Hematopoietic multipotent progenitor cell treated with erythropoietin and hydrocortisone succinate and interleukin-3 and kit ligand, for 6 days (in vitro differentiated cells): ENCODE data around the gene LRRC42.

Source experiments
- DNase-seq: peaks from one replicate; pipeline ENCODE4 v3.0.0-alpha.2; 2015

LRRC42 gene

GRCh38 chr1:53942127-53942957 lies 3.8 kb upstream of the LRRC42 start:
- peak; percentile 66 for DNase-seq

DNA sequence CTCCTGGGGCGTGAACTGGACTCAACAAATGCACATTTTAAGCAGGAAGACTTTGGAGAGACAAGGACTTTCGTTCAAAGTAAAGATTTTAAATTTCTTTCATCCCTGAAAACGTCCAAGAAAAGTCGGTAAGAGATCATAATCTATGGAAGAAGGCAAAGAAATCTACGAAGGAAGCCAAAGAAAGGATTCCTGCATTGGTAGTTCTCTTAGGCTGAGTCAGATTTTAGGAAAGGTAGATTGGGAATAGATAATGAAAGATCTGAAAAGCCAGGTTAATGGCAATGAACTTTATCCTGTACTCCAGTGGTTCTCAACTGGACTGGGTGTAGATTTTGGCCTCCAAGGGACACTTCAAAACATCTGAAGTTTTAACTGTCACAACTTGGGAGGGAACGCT lies 3.1 kb upstream of the LRRC42 start:
- DNase-seq: no peak

DNA sequence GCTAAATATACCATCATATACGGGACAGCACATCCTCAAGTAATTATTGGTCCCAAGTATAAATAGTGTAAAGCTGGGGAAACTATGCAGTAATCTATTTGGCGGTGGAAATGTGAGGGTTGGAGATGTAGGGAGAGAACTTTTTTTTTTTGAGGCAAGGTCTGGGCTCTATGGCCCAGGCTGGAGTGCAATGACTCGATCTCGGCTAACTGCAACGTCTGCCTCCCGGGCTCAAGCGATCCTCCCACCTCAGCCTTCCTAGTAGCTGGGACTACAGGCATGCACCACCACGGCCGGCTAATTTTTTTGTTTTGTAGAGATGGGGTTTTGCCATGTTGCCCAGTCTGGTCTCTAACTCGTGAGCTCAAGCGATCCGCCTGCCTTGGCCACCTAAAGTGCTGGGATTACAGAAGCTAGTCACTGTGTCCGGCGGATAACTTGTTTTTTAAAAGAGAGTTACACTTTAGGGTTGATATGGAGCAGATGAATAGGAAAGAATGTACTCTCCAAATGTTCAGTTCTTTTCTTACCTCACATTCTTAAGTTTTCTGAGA lies 2.6 kb upstream of the LRRC42 start:
- DNase-seq: no peak

GRCh38 chr1:53944469-53945182 lies 1.5 kb upstream of the LRRC42 start:
- DNase-seq: no peak

- peak; percentile 44 for DNase-seq
These were observed 1.0 kb upstream of the LRRC42 start for GRCh38 chr1:53945183-53945432.

DNA sequence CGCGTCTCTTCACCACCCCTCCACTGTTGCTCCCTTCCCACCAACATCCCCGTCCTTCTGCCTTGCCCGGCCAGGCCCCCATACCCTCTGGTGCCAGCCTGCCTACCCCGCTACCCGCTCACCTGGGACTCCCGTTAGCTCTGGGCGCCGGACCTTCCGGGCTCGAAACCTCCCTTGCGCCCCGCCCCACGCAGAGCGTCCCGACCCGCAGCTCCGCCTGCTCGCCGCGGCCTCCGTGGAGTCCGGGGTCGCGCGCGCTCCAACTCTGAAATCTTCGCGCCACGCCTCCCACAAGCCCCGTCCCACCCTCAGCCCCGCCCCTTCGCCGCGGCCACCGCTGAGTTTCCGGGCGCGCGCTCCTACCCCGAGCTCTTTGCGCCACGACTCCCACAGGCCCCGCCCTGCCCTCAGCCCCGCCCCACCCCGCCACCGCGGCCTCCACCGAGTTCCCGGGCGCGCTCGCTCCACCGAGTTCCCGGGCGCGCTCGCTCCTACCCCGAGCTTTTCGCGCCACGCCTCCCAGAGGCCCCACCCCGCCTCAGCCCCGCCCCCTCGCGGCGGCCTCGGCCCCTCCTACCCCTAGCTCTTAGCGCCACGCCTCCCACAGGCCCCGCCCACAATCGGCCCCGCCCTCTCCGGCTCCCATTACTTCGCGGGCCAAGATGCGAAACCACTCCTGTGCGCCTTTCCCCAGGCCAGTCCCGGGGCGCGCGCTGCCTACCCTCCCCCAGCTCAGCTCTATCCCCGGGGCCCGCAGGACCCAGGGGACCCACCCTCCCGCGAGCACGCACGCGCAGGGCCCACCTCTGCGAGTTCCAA lies 508 bp upstream of the LRRC42 start, which contains the start of gene IFT25:
Gene IFT25 (minus strand): TSS at position 267 of the 819 bp plus-strand sequence. CDS start 5,617 bp downstream, outside the sequence.
- DNase-seq: peak; percentile 95

DNA sequence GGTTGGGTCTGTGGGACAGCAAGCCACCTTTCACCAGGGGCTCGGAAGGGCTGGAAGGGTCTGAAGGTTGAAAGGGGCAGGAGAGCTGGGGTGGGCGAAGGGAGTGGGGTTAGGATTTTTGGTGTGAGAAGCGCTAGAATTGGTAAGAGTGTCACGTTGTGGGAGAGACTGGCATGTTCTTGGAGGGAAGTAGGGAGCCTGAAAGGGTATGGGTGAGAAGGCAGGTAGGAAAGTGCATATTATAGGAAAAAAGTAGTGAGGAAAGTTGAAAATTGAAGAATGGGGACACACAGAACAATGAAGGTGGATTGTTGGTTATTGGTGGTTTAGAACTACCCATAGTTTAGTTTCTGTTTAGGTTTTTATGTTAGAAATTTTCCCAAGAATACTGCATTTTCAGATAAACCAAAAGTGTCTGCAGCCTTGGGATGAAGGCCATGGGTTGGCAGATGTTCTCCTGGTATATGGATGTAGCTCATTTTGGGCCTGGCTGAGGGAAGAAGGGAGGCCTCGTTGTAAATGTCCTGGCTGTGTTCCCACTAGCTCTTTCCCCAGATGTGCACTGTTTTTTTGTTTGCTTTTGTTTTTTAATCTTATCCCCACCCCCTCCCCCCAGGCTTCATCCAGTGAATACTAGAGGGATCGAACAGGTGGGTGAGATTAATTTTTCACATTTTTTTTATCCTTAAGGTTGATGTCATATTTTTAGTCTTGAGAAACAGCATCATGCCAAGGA lies 1.2 kb downstream of the LRRC42 start:
- DNase-seq: no peak

DNA sequence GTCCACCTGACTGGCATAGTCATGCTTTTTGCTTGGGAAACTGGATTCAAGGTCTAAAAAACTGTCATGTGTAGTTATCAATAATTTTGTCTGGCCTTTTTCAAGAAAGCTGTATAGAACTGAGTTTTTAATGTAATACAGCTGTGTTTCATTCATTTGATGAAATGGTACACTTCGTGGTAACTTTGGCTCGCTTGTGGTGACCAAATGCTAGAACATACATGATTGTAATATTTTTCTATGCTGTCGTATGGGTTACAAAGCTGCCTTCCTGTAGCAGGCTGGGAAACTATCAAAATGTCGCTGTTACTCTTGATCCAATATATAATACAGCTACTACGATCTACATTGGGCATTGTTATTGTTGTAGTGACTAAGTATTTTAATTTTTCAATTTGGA lies 2.1 kb downstream of the LRRC42 start:
- no peak for DNase-seq

DNA sequence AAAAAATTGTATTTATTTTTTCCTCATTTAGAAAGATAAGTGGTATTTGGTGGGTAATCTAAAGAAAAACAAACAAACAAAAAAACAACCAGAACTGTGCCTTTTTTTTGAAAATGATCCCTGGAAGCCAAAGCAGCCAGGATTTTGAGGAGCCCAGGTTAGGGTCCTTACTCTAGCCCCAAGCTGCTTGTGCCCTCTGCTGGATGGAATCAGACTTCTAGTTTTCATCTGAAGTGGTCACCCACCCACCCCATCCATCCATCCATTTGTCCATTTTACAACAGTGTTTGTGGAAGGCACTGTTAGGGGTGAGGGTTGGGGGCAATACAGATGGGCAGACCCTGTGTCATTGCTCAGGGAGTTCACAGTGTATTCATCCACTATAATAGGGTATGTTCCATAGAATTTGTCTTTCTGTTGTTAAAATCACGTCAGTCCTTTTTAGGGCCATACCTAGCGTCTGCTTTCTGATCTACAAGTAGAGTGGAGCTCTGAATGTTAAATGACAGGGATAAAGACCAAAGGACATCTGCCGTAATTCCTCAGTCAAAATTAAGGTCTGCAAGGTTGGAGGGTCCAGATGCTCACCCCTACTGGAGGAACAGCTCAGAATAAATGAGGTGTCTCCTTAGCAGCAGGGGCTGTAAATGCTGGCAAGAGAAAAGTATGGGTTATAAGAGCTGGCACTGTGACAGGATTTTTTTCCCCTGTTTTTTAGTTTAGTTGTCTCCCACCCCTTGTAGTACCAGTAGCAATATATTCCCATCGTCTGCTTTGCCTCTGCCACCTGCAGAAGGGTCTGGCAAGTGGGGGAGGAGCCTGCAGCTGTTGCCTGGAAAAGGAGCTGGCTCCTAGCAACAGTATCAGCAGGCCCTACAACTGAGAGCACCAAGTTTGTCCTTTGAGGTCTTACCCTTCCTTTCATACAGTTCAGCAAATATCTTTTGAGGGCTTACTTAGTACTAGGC lies 3.2 kb downstream of the LRRC42 start:
- DNase-seq: peak; percentile 76

GRCh38 chr1:53951697-53952096 lies 5.5 kb downstream of the LRRC42 start:
- no peak for DNase-seq

DNA sequence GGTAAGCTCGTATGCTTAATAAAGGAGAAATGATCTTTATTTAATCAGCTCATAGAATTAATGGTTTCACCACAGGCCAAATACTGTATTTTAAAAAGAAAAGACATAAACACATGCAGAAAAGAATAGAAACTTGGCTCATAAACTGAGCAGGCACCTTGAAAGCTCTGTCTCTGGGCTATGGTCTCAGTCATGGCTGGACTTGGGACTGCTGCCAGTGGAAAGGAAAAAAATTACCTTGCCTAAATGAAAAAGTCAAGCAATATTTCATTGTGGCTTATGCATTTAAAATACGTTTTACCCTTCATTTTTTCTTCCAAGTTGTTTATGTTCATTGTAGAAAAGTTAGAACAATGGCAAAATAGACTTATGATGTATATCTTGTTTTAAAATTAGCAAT lies 8.0 kb downstream of the LRRC42 start:
- DNase-seq: no peak

DNA sequence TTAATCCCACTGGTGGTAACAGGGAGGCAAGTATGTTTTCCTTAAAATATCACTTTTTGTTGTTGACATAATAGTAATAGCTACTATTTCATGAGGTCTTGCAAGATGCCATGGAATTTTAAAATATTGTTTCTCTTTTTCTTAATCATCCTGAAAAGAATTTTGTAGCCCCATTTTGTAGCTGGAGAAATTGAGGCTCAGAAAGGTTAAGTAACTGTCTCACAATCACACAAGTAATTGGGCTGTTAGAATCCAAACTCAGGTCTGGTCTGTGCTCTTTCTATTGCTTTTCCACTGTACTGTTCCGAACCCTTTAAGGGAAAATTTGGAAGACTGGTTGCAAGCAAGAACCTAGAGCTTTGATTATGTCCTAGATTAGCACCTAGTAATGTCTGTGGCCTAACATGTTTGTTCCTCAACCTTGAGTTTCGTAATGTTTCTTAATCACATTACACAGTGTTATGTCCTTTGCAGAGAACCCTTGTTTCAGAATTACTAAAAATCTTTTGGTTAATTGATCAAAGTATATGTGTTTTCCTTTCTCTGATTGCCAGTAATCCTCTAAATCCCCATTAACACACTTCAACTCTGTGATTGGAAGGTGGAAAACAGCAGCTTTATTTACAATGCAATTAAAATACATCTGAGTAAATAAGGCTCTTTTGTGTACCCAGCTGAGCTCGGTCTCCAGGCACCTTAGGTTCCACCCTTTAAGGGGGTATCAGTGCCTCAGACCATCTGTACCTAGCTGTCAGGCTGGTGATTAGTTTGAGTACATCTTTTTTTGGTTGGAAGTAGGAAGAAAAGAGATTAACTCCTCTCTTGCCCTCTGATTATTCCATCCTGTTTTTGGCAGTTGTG lies 10.4 kb downstream of the LRRC42 start:
- no peak for DNase-seq

DNA sequence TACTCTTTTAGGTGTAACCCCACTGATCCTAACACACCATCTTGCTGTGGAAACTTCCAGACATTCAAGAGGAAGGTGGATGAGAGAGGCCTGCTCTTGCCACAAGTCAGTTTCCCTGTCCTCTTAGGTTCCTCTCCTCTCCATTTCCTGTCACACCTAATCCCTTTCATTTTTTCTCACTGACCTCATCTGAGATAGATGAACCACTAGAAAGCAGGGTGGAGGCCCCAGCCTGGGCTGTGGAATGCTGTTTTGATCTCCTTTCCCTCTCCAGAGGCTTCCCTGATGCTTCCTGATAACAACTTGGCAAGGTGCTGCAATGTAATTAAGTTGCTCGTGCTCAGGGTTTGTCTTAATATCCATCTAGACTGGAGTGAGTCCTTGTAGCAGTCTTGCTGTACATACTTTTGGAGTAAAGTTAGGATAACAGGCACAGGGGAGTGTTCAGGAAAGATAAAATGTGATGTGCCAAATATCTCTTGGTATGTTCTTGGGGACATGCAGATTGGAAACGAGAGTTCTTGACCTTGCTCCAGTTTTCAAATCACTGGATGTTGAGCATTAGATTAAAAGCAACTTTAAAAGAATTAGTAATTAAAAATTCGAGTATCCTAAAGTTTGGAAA lies 11.2 kb downstream of the LRRC42 start:
- DNase-seq: no peak

DNA sequence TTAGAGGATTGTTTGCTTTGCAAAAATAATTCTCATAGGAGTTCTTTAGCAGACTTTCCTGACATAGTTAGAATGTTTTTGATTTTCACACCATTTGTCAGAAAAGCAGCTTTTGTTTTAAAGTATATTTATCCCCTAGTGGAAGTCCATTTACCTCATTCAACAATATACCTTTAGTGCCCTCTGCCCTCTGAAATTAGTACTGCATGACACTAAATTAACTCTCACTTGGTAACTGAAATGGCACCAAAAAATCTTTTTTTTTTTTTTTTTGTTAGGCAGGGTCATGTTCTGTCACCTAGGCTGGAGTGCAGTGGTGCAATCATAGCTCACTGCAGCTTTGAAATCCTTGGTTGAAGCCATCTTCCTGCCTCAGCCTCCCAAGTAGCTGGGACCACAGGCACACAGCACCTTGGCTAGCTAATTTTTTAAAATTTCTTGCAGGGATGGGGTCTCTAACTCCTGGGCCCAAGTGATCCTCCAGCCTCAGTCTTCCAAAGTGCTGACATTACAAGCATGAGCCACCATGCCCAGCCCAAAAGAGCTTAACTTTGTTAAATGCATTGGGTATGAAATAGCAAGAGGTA lies 13.6 kb downstream of the LRRC42 start:
- DNase-seq: peak; percentile 75

DNA sequence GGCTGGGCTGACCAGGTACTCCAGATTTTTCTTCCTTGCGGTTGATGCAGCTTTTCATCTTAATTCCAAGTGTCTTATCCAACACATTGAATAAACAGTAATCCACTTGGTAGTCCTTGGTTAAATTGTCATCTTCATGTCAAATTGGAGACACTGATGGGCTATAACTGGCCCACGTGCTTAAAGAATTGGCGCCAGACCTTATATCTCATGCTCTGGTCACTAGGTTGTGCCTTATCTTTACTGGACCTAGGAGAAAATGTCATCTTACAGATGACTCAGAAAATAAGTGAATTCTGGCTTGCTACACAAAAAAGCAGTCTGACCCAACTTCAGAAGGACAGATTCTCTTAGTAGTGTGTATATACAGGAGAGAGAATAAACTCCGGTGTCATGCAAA lies 16.2 kb downstream of the LRRC42 start:
- DNase-seq: no peak

DNA sequence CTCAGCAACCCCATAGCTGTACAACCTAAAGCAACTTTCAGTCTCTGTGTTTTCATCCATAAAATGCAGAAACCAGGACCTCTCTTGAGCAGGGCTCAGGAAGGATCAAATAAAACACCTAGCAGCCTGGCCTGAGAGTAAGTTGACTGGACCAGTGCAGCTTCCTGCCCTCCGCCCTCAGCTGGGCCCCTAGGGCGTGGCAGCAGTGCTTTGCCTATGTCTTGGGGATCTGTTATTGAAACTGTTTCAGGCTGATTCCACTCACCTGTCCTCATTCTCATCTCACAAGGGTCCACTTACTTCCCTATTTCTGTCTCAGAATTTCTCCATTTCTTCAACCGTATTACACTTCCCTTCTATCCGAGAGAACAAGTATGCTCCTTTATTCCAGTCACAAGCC lies 17.3 kb downstream of the LRRC42 start:
- no peak for DNase-seq

- DNase-seq: no peak
These were observed 18.0 kb downstream of the LRRC42 start for GRCh38 chr1:53964109-53964508.

GRCh38 chr1:53966794-53967193 lies 20.6 kb downstream of the LRRC42 start:
- DNase-seq: no peak

DNA sequence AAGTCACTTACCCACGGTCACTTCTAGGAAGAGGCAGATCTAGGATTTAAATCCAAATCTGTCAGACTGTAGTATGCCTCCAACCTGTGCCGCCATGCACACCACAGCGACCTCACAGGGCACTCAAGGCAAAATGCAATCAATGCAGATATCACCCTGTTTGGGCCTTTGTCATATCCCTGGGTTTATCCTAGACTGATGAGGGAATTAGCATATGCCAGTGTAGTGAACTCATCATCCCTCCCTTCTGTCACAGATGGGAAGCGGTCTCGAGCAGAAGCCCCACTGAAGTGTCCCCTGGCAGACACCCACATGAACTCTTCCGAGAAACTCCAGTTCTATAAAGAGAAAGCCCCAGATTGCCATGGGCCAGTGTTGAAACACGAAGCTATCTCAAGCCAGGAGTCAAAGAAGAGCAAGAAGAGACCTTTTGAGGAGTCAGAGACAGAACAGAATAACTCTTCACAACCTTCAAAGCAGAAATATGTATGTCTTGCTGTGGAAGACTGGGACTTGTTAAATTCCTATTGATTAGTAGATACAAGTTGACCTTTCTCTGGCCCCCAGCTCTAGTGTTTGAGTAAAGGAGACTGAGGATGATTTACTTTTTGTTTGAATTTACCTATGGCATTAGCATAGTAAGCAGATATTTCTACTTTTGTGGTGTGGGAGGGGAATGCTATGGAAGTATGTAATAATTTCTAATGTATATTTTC lies 21.4 kb downstream of the LRRC42 start:
- no peak for DNase-seq
